Measurements from ENCODE around the gene HOXD1. TPM values are rescaled to one million over a fixed set of nuclear protein-coding genes. Genes with fewer than 3 reads are reported as not detected.

The HOXD1 gene
- total RNA-seq, 1 donor from 2014 or later, result not detected

DNA sequence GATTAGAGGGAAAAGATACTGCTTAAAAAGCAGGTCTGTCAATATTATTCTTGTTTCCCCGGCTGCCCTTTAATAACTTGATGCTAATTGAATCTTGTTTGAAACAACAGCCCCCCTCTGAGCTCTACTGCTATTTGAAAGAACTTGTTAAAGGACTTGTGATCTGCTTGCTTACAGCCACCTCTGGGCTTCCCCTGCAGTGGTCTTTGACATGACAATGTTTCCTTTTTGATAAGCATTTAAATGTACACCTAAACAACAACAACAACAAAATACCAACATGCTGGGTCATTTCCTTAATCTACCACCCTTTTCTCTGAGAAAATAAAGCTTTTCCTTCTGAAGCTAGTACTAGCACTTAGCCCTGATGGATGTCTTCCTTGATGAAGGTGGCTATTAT, 3.9 kb downstream of the HOXD1 start:
- TF ChIP-seq CTCF (IDR thresholded peaks at IDR 0.05; ENCODE audit: unreplicated experiment), result no peak
- peaks cover 80% of the 10 kb centered on the region for H3K27me3 Mint-ChIP-seq
- DNase-seq (ENCODE audit: low spot score, unreplicated experiment), result no peak

GRCh38 chr2:176193048-176193447, 4.6 kb downstream of the HOXD1 start:
- Mint-ChIP-seq H3K27ac (no peak overlapping the region), H3K27me3 (peaks cover 78% of the 10 kb centered on the region), H3K4me3 (ENCODE audit: low read depth) (no peak overlapping the region)

More for the DNA sequence above, 3.9 kb downstream of the HOXD1 start:
- no peaks in the 10 kb centered on the region for H3K36me3 Mint-ChIP-seq (ENCODE audit: insufficient read depth)
- no peak overlapping the region for H3K27ac Mint-ChIP-seq
- no peak overlapping the region for H3K4me3 Mint-ChIP-seq (ENCODE audit: low read depth)
- no peaks in the 10 kb centered on the region for H3K9me3 Mint-ChIP-seq (ENCODE audit: low read depth)
- H3K4me1 Mint-ChIP-seq (ENCODE audit: low read depth), result peaks cover 8% of the 10 kb centered on the region

DNA sequence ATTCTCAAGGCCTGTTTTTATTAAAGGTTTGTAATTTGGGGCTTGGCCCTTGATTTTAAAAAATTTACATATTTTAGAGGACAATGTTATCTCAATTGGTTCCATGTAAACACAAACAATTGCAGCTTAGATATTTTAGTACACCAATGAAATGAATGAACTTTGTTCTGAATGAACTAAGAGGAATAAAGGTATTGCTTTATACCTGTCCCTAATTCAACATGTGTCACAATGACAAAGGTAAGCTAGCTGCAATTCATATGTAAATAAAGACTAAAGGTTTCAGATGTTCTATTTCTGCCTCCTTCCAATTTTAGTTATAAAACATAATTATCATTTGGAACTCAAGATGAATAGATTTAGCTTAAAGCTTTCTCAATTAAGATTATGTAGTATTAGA, 11.4 kb downstream of the HOXD1 start:
- H3K4me3 Mint-ChIP-seq (ENCODE audit: low read depth), result no peak overlapping the region
- H3K27me3 Mint-ChIP-seq, result peaks cover 34% of the 10 kb centered on the region
- DNase-seq (ENCODE audit: low spot score, unreplicated experiment), result no peak
- no peak overlapping the region for H3K27ac Mint-ChIP-seq
- no peaks in the 10 kb centered on the region for H3K4me1 Mint-ChIP-seq (ENCODE audit: low read depth)
- no peak for TF ChIP-seq CTCF (IDR thresholded peaks at IDR 0.05; ENCODE audit: unreplicated experiment)
- no peaks in the 10 kb centered on the region for H3K9me3 Mint-ChIP-seq (ENCODE audit: low read depth)
- H3K36me3 Mint-ChIP-seq (ENCODE audit: insufficient read depth), result no peaks in the 10 kb centered on the region

More at GRCh38 chr2:176193048-176193447, 4.6 kb downstream of the HOXD1 start:
- Mint-ChIP-seq H3K9me3 (ENCODE audit: low read depth) (no peaks in the 10 kb centered on the region), H3K36me3 (ENCODE audit: insufficient read depth) (no peaks in the 10 kb centered on the region), H3K4me1 (ENCODE audit: low read depth) (peaks cover 4% of the 10 kb centered on the region)
- no peak for TF ChIP-seq CTCF (IDR thresholded peaks at IDR 0.05; ENCODE audit: unreplicated experiment)
- no peak for DNase-seq (ENCODE audit: low spot score, unreplicated experiment)

- Mint-ChIP-seq H3K27me3 (peaks cover 31% of the 10 kb centered on the region), H3K27ac (no peak overlapping the region), H3K4me3 (ENCODE audit: low read depth) (no peak overlapping the region), H3K9me3 (ENCODE audit: low read depth) (no peaks in the 10 kb centered on the region), H3K4me1 (ENCODE audit: low read depth) (no peaks in the 10 kb centered on the region), H3K36me3 (ENCODE audit: insufficient read depth) (no peaks in the 10 kb centered on the region)
- TF ChIP-seq CTCF (IDR thresholded peaks at IDR 0.05; ENCODE audit: unreplicated experiment), result no peak
- no peak for DNase-seq (ENCODE audit: low spot score, unreplicated experiment)
Observed at GRCh38 chr2:176200971-176201370, 12.5 kb downstream of the HOXD1 start.

DNA sequence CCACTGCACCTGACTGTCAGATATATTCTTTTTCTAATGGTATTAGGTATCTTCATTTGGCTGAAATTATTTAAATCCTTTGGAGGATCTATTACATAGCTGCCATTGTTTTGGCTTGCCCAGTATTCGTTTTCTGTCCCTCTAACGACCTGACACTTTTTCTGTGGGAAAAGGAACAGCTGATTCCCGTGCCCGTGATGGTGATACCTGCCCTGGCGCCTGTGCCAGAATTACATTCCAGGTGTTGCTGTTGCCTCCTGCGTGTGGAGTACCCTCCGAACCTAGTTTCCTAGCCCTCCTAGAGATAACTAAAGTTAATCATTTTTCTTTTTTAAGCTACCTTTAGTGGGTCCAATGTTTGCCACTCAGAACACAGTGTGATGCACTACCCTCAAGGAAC, 14.0 kb downstream of the HOXD1 start:
- no peaks in the 10 kb centered on the region for H3K4me1 Mint-ChIP-seq (ENCODE audit: low read depth)
- no peak for TF ChIP-seq CTCF (IDR thresholded peaks at IDR 0.05; ENCODE audit: unreplicated experiment)
- no peaks in the 10 kb centered on the region for H3K36me3 Mint-ChIP-seq (ENCODE audit: insufficient read depth)

More for the DNA sequence above, 14.0 kb downstream of the HOXD1 start:
- no peak overlapping the region for H3K27ac Mint-ChIP-seq
- H3K9me3 Mint-ChIP-seq (ENCODE audit: low read depth), result no peaks in the 10 kb centered on the region
- DNase-seq (ENCODE audit: low spot score, unreplicated experiment), result no peak
- no peak overlapping the region for H3K4me3 Mint-ChIP-seq (ENCODE audit: low read depth)
- peaks cover 22% of the 10 kb centered on the region for H3K27me3 Mint-ChIP-seq

All from progenitor cell of endocrine pancreas (in vitro differentiated cells).